ENCODE results near the gene ABHD18.

GRCh38 chr4:127988638-127989037, 23.4 kb downstream of the ABHD18 start:
- TF ChIP-seq POLR2A (IDR thresholded peaks at IDR 0.05; ENCODE audit: low read length) (no peak), GATA1 (IDR thresholded peaks at IDR 0.05; ENCODE audit: low read depth, low read length) (no peak)

Measured in erythroblast (primary cell).